ENCODE data around the gene SCUBE3.

Gene SCUBE3

DNA sequence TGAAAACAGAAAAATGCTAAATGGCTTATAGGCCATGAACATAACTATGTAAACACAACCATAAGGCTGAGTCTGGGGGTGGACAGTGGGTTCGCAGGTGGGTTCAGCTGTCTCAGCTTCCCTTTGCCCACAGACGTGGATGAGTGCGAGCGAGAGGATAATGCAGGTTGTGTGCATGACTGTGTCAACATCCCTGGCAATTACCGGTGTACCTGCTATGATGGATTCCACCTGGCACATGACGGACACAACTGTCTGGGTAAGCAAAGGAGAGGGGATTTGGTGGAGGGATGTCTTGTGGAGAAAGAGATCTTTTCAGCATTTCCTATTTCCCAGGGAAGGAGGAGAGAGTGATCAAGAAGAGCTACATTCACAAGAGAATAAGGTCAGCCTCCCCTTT, 14.7 kb downstream of the SCUBE3 start:
- Histone ChIP-seq H3K9me3 (ENCODE audit: control insufficient read depth, low read length) (no peaks in the 10 kb centered on the region), H3K4me1 (no peaks in the 10 kb centered on the region)

GRCh38 chr6:35229304-35229703, 15.5 kb downstream of the SCUBE3 start:
- no peak for TF ChIP-seq CTCF (IDR thresholded peaks at IDR 0.05)
- no peaks in the 10 kb centered on the region for H3K4me1 ChIP-seq
- no peaks in the 10 kb centered on the region for H3K27me3 ChIP-seq (ENCODE audit: control insufficient read depth, insufficient read depth, low read length)
- no peaks in the 10 kb centered on the region for H3K79me2 ChIP-seq
- no peak overlapping the region for H3K9ac ChIP-seq
- no peak overlapping the region for H3K4me2 ChIP-seq (ENCODE audit: low read length)
- H3K9me3 ChIP-seq (ENCODE audit: control insufficient read depth, low read length), result no peaks in the 10 kb centered on the region
- no peaks in the 10 kb centered on the region for H3K36me3 ChIP-seq (ENCODE audit: control insufficient read depth, insufficient read depth, low read length)
- no peak overlapping the region for H2AFZ ChIP-seq
- no peak overlapping the region for H3K4me3 ChIP-seq (ENCODE audit: low read depth, low read length)
- H3K27ac ChIP-seq, result no peak overlapping the region

More for the DNA sequence above, 14.7 kb downstream of the SCUBE3 start:
- Histone ChIP-seq H3K4me2 (ENCODE audit: low read length) (no peak overlapping the region), H3K36me3 (ENCODE audit: control insufficient read depth, insufficient read depth, low read length) (no peaks in the 10 kb centered on the region), H3K9ac (no peak overlapping the region), H3K4me3 (ENCODE audit: low read depth, low read length) (no peak overlapping the region), H2AFZ (no peak overlapping the region), H3K27me3 (ENCODE audit: control insufficient read depth, insufficient read depth, low read length) (no peaks in the 10 kb centered on the region), H3K79me2 (no peaks in the 10 kb centered on the region), H3K27ac (no peak overlapping the region)
- TF ChIP-seq CTCF (IDR thresholded peaks at IDR 0.05), result no peak

GRCh38 chr6:35230498-35230897, 16.7 kb downstream of the SCUBE3 start:
- H3K27ac ChIP-seq, result no peak overlapping the region

GRCh38 chr6:35230950-35231349, 17.2 kb downstream of the SCUBE3 start:
- Histone ChIP-seq H3K27me3 (ENCODE audit: control insufficient read depth, insufficient read depth, low read length) (no peaks in the 10 kb centered on the region), H3K9me3 (ENCODE audit: control insufficient read depth, low read length) (no peaks in the 10 kb centered on the region), H3K4me1 (no peaks in the 10 kb centered on the region), H3K36me3 (ENCODE audit: control insufficient read depth, insufficient read depth, low read length) (no peaks in the 10 kb centered on the region), H3K4me3 (ENCODE audit: low read depth, low read length) (no peak overlapping the region), H3K9ac (no peak overlapping the region), H3K79me2 (no peaks in the 10 kb centered on the region), H3K4me2 (ENCODE audit: low read length) (no peak overlapping the region), H2AFZ (no peak overlapping the region), H3K27ac (no peak overlapping the region)
- TF ChIP-seq CTCF (IDR thresholded peaks at IDR 0.05), result no peak

More at GRCh38 chr6:35230498-35230897, 16.7 kb downstream of the SCUBE3 start:
- H3K79me2 ChIP-seq, result no peaks in the 10 kb centered on the region
- H3K9ac ChIP-seq, result no peak overlapping the region
- no peaks in the 10 kb centered on the region for H3K4me1 ChIP-seq
- no peak overlapping the region for H3K4me2 ChIP-seq (ENCODE audit: low read length)
- no peaks in the 10 kb centered on the region for H3K9me3 ChIP-seq (ENCODE audit: control insufficient read depth, low read length)
- no peaks in the 10 kb centered on the region for H3K36me3 ChIP-seq (ENCODE audit: control insufficient read depth, insufficient read depth, low read length)
- H3K27me3 ChIP-seq (ENCODE audit: control insufficient read depth, insufficient read depth, low read length), result no peaks in the 10 kb centered on the region
- no peak for TF ChIP-seq CTCF (IDR thresholded peaks at IDR 0.05)
- H2AFZ ChIP-seq, result no peak overlapping the region
- no peak overlapping the region for H3K4me3 ChIP-seq (ENCODE audit: low read depth, low read length)

GRCh38 chr6:35231563-35231962, 17.8 kb downstream of the SCUBE3 start:
- Histone ChIP-seq H3K4me3 (ENCODE audit: low read depth, low read length) (no peak overlapping the region), H2AFZ (no peak overlapping the region), H3K27me3 (ENCODE audit: control insufficient read depth, insufficient read depth, low read length) (no peaks in the 10 kb centered on the region), H3K9me3 (ENCODE audit: control insufficient read depth, low read length) (no peaks in the 10 kb centered on the region), H3K79me2 (no peaks in the 10 kb centered on the region), H3K36me3 (ENCODE audit: control insufficient read depth, insufficient read depth, low read length) (no peaks in the 10 kb centered on the region), H3K4me1 (no peaks in the 10 kb centered on the region), H3K4me2 (ENCODE audit: low read length) (no peak overlapping the region), H3K27ac (no peak overlapping the region), H3K9ac (no peak overlapping the region)
- no peak for TF ChIP-seq CTCF (IDR thresholded peaks at IDR 0.05)

Measured in parathyroid adenoma (tissue), 2 donors.